Measurements from ENCODE around the gene APOBEC3A. TPM values are rescaled to one million over a fixed set of nuclear protein-coding genes. Genes with fewer than 3 reads are reported as not detected.
"Not testable (repeated sequence)": the region's sequence is repeated elsewhere in the genome, so short reads cannot be mapped to it uniquely, and the experiment has no call there.

Gene APOBEC3A
- total RNA-seq, 1 experiment from 2014 or later = not detected

DNA sequence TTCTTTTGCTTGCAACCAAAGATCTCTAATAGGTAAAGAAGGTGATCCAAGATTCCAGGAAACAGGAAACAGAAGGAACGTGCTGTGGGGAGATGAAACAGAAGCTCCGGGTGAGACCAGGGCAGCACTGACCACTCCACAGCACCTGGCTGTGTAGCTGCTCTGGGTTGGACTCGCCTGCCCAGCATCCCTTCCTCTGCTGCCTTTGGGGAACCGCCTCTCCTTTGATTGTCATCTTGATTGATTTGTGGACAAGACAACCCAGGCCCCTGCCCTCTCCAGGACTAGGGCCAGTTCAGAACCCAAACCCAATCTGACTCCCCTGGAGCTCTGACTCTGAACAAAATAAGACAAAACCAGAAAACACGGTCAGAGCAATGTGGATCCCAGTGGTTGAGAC lies 14.7 kb upstream of the APOBEC3A start:
- DNase-seq (ENCODE audit: low read depth) = no peak

GRCh38 chr22:38943201-38943600 lies 14.2 kb upstream of the APOBEC3A start:
- no peak for DNase-seq (ENCODE audit: low read depth)

DNA sequence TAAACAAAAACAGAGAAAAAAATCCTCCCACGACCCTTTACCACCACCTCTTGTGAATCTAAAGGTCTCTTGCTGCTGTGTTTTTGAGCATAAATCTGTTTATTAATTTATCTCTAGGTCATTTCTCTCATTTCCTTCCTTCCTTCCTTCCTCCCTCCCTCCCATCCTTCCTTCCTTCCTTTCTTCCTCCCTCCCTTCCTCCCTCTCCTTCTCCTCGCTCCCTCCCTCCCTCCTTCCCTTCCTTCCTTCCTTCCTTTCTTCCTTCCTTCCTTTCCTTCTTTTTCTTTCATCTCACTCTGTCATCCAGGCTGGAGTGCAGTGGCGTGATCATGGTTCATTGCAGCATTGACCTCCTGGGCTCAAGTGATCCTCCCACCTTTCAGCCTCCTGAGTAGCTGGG lies 13.5 kb upstream of the APOBEC3A start:
- no peak for DNase-seq (ENCODE audit: low read depth)

- DNase-seq (ENCODE audit: low read depth) = no peak
Observed at GRCh38 chr22:38944653-38945052, 12.8 kb upstream of the APOBEC3A start.

- not testable (repeated sequence) for DNase-seq (ENCODE audit: low read depth)
Observed at GRCh38 chr22:38945706-38946338, 11.6 kb upstream of the APOBEC3A start.

GRCh38 chr22:38946771-38947170 lies 10.6 kb upstream of the APOBEC3A start:
- DNase-seq (ENCODE audit: low read depth) = no peak

DNA sequence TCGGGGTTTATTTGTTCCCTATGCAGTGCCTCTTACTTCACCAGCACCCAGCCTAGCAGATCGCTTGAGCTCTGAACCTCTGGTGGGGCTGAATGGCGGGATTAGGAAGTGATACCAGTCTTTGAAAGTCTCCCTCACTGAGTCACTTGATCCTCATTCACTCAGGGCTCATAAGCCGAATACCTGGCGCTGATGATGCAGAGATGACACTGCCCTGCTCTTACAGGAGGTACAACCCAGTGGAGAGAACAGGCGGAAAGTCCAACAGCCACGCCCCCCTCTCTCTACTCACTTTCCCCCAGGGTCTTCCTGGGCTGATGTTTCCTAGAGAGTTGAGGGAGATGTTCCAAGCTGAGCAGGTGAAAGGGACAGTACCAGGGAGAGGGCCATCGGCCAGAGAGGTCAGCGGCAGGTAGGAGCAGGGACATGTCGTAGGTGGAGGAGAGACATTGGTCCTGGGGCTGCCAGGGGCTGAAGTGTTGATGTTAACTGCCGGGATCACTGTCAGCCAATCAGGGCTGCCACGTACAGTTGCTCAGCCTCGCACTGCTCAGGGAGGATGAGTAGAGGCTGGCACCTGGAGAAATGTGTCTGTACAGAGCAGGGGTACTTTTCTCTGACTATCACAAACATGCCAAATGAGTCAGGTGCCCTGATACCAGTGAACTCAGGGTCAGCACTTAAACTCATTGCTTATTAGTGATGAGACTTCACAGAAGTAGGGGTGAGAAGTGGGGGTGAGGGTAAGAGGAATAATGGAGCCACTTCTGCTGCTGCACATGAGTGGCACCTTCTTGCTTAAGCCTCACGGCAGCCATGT lies 9.9 kb upstream of the APOBEC3A start:
- no peak for DNase-seq (ENCODE audit: low read depth)

DNA sequence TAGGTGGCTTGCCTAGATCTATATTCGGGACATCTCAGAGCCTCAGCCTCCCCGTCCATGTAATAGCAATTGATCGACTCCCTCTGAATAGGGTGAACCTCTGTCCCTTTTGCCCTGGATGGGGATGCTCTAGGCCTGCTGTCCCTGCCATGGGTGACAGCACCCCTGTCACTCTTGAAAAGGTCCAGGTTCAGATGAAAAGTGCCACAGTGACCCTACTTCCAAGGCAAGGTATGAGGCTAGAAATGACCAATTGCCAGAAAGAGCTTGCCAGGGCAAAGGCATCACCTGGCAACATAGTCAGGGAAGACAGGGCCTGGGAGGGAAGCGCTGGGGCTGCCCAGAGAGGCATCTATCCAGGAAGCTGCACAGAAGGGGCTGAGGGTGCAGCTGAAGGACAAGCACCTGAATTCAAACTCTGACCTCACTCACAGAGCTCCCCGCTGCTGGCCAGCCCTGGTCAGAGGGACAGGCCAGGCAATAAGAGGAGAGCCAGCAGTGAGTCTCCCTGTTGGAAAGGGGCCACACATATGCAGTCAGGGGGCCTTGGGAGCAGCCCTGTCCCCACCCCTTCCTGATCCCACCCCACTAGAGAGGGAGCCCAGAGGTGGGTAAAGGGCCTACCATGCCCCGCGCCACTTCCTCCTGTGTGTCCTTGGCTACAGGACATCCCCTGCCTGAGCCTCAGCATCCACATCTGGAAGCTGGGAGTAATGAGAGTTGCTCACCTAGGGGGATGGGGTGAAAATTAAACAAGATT lies 9.0 kb upstream of the APOBEC3A start:
- no peak for DNase-seq (ENCODE audit: low read depth)

- DNase-seq (ENCODE audit: low read depth) = no peak
Observed at GRCh38 chr22:38949889-38950405, 7.5 kb upstream of the APOBEC3A start.

DNA sequence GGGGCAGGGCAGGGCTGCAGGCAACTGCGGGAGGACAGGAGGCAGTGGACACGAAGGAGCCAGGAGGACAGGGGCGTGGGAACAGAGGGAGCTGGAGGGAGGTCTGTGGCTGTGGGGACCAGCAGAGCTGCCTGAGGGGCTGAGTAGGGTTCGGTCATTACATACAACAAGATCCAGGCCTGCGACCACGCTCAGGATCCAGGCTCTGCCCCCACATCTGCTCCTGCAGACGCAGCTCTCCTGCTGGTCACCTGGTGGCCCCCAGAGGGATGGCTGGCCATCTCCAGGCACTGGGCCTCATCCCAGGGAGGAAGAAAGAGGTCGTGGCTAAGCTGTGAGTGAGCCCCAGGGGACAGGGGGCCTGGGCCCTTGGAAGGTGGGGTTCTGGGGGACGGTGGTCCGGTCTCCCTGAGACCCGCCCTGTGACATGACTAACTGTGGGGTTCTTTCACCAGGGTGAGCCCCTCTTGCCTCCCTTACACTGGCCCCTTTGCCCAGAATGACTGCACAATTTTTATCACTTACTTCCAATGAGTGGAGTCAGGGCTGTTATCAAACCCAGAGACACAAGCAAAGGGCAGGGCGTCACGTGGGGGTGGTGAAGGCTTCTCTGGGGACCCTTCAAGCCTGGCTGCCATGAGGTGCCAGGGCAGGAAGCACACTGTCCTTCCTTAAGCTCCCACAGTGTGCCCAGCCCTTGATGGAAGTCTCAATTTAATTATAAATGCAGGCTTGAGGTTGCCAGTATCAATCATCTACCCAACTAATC lies 6.7 kb upstream of the APOBEC3A start:
- DNase-seq (ENCODE audit: low read depth) = no peak

GRCh38 chr22:38951734-38952133 lies 5.7 kb upstream of the APOBEC3A start:
- no peak for DNase-seq (ENCODE audit: low read depth)

DNA sequence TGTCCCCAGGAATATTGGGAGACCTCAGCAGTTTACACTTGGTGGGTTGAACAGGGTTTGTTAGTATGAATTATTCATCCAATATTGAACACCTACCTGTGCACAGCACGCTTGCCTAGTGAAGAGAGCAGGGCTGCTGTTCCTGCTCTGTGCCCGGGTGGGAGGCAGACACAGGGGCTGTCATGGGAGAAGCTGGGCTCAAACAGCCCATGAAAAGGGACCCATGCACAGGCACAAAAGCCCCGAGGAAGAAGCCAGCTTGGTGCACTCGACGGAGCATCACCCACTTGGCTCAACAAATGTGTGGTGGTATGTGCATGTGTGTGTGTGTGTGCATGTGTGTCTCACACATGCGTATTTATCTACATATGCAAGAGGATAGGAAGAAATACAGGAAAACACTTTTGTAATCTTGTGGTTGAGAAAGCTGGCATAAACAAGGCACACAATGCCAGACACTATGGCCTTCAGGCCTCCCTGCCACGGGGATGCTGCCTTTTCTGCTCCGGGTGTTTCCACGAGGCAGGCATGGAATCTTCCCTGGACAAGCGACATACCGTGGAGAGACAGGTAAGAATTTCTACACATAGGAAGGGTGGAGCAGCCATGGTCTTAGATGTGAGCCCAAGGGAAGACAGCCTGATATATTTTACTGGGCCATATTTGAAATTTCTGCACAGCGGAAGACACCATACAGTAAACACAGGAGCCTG lies 5.0 kb upstream of the APOBEC3A start:
- DNase-seq (ENCODE audit: low read depth) = no peak

DNA sequence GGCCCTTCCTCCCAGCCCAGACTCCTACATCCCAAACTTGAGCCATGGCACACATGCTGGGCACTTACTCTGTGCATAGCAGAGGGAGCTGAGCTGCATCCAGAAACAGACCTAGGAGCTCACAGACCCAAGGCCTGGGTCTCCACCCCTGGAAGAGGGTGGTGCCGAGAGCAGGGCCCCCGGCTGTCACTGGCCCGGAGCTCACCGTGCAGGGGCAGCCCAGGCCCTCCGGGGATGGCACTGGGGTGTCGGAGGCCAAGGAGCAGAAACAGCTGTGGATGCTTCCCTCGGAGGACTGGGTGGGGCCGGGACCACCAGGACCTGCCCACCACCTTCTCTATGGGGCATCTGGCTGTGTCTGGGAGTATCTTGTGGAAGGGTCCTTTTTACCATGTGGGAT lies 4.3 kb upstream of the APOBEC3A start:
- DNase-seq (ENCODE audit: low read depth) = no peak

DNA sequence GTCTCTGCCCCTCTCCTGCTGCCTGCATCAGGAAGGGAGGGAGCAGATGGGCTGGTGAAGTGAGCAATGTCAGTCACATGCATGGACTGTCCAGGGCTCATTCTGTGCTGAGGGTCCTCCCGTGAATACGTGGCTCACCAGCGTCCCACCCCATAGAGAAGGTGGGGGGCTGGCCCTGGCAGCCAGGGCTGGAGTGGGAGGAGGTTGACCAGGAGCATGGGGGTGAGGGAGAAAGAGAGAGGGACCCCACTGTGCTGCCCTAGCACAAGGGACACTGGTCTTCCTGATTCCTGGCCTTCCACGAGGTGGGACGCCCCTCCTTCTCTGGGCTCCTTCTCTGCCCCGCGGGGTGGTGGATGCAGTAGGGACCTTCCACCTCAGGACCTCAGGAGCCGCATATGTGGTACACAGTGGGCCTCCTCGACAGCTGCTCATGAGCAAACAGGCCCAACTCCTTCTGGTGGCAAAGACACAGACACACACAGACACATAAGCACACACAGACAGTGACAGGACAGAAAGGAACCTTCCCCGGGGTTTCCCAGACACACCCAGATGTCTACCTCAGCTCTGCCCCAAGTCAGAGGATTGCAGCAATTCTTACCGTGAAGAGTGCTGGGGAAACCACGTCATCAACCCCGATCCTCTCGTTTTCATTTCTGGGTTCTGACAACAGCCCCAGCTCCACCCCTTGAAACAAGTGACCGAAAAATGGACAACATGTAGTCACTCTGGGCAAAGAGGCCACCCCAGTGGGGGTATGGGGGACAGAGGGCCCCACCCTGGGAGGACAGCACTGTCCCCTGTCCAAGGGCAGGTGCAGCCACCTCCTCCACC lies 3.6 kb upstream of the APOBEC3A start:
- no peak for DNase-seq (ENCODE audit: low read depth)

GRCh38 chr22:38954414-38955043 lies 2.9 kb upstream of the APOBEC3A start:
- no peak for DNase-seq (ENCODE audit: low read depth)

- no peak for DNase-seq (ENCODE audit: low read depth)
Observed at GRCh38 chr22:38955250-38955905, 2.0 kb upstream of the APOBEC3A start.

GRCh38 chr22:38955926-38956325 lies 1.5 kb upstream of the APOBEC3A start:
- DNase-seq (ENCODE audit: low read depth) = no peak

- no peak for DNase-seq (ENCODE audit: low read depth)
Observed at GRCh38 chr22:38956551-38956950, 858 bp upstream of the APOBEC3A start.

Measured in HT1080 (cell line).